Vagina (tissue), 2 donors: ENCODE measurements around the gene RFT1. TPM values are rescaled to one million over a fixed set of nuclear protein-coding genes. Genes with fewer than 3 reads are reported as not detected.
A peak's percentile ranks its signal among the peaks of the same experiment; 100 is the strongest.

Experiments used
- DNase-seq, 2 donors: peaks; one replicate each; pipeline ENCODE4 v3.0.0-alpha.2; 2017; ENCODE audit errors: extremely low spot score in 2 of 2
- H3K27ac ChIP-seq: fragments of 200-600 bp; sonication (generic); one replicate; pipeline ENCODE4 v1.5.1; 2019
- H3K27me3 ChIP-seq: fragments of 200-600 bp; sonication (generic); one replicate; pipeline ENCODE4 v1.5.1; 2019
- H3K36me3 ChIP-seq, 2 donors: fragments of 200-600 bp; sonication (generic); one replicate each; pipeline ENCODE4 v1.5.1; 2017 to 2019
- H3K4me1 ChIP-seq: fragments of 200-600 bp; sonication (generic); one replicate; pipeline ENCODE4 v1.5.1; 2019
- H3K4me3 ChIP-seq, 2 donors: fragments of 200-600 bp; sonication (generic); 1 replicate in 1 of 2; 2 replicates in 1 of 2; pipeline ENCODE4 v1.5.1; 2016 to 2019
- H3K9me3 ChIP-seq: fragments of 200-600 bp; sonication (generic); one replicate; pipeline ENCODE4 v1.5.1; 2019
- CTCF ChIP-seq, 3 experiments: fragments of 450-650 bp in 2 of 3; fragments of 200-600 bp in 1 of 3; sonication (generic) in 1 of 3; IDR thresholded peaks; one replicate each; pipeline ENCODE4 v1.5.1; 2017 to 2019; ENCODE audit warnings: antibody characterized with exemption in 3 of 3, mild to moderate bottlenecking in 2 of 3, moderate library complexity in 2 of 3
- POLR2A ChIP-seq, 2 donors: fragments of 450-650 bp; IDR thresholded peaks; one replicate each; pipeline ENCODE4 v1.6.1; 2017; ENCODE audit warnings: antibody characterized with exemption in 2 of 2, mild to moderate bottlenecking in 2 of 2, moderate library complexity in 2 of 2
- POLR2AphosphoS5 ChIP-seq, 2 donors: sonication (generic); formaldehyde crosslinking; IDR thresholded peaks; one replicate each; pipeline ENCODE4 v1.9.0; 2017; ENCODE audit warnings: antibody characterized with exemption in 2 of 2, mild to moderate bottlenecking in 2 of 2, low read depth in 1 of 2; ENCODE audit not compliant: insufficient read depth in 1 of 2
- intact Hi-C: fragments of 100-400 bp; cut with DNase I; formaldehyde crosslinking; loops from one replicate; pipeline ENCODE4 v1.15.1; 2023
- total RNA-seq: library from RNA; depleted of rRNA; stranded (reverse); fragments of >200 nt; gene quantifications from one replicate; pipeline ENCODE4 v1.2.3, GENCODE V29; 2016

Gene RFT1
- total RNA-seq, 1 donor from 2014 or later: 13.8 TPM

GRCh38 chr3:53114412-53115074 lies 15.7 kb downstream of the RFT1 start:
- H3K9me3 ChIP-seq: no peaks in the 10 kb centered on the region
- peaks cover 11% of the 10 kb centered on the region for H3K4me1 ChIP-seq
- H3K4me3 ChIP-seq: no peak overlapping the region
- peak overlapping the region; percentile 20 for H3K27ac ChIP-seq
- intact Hi-C loops: loop anchor here (2.0 kb wide), 1 partner anchor 82 kb away; no protein-coding TSS in a partner anchor
- TF ChIP-seq CTCF (IDR thresholded peaks at IDR 0.05): no peak
- TF ChIP-seq POLR2AphosphoS5 (IDR thresholded peaks at IDR 0.05; ENCODE audit: insufficient read depth in 1 of 2, low read depth in 1 of 2): no peak
- TF ChIP-seq POLR2A (IDR thresholded peaks at IDR 0.05): no peak
- DNase-seq: no peak
- peaks cover 0 to 39% of the 10 kb centered on the region in 2 donors for H3K36me3 ChIP-seq
- no peaks in the 10 kb centered on the region for H3K27me3 ChIP-seq

DNA sequence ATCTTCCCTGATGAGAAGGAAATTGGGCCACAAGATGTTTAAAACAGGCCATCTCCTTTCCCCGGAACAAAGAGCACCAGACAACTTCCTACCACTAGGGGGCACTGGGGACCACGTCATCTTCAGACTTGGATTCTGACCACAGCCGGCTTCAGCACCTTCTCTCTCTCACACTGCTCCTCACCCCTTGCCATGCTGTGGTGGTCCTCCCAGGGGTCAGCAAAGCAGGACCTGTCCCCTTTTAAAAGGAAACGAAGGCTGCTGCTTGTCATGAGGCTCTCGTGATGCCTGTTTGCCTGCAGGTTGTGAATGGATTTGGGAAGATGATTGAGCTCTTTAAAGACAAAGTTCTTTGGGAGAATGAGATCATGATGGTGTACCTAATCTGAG lies 16.2 kb downstream of the RFT1 start:
- TF ChIP-seq POLR2A (IDR thresholded peaks at IDR 0.05) (no peak), CTCF (IDR thresholded peaks at IDR 0.05) (peak; percentile 76 to 90 (median 83)), POLR2AphosphoS5 (IDR thresholded peaks at IDR 0.05; ENCODE audit: insufficient read depth in 1 of 2, low read depth in 1 of 2) (no peak)
- H3K36me3 ChIP-seq: peaks cover 0 to 34% of the 10 kb centered on the region in 2 donors
- intact Hi-C loops: loop anchor here (2.0 kb wide), 1 partner anchor 83 kb away; no protein-coding TSS in a partner anchor
- peak overlapping the region; percentile 20 for H3K27ac ChIP-seq
- H3K4me3 ChIP-seq: no peak overlapping the region
- H3K27me3 ChIP-seq: no peaks in the 10 kb centered on the region
- H3K4me1 ChIP-seq: peaks cover 16% of the 10 kb centered on the region
- H3K9me3 ChIP-seq: no peaks in the 10 kb centered on the region
- no peak for DNase-seq

- H3K4me3 ChIP-seq: no peak overlapping the region
- DNase-seq: no peak
- peaks cover 0 to 28% of the 10 kb centered on the region in 2 donors for H3K36me3 ChIP-seq
- no peak for TF ChIP-seq POLR2A (IDR thresholded peaks at IDR 0.05)
- TF ChIP-seq POLR2AphosphoS5 (IDR thresholded peaks at IDR 0.05; ENCODE audit: insufficient read depth in 1 of 2, low read depth in 1 of 2): no peak
- no peak for TF ChIP-seq CTCF (IDR thresholded peaks at IDR 0.05)
- no peaks in the 10 kb centered on the region for H3K27me3 ChIP-seq
- H3K27ac ChIP-seq: no peak overlapping the region
- H3K9me3 ChIP-seq: no peaks in the 10 kb centered on the region
- intact Hi-C loops: loop anchor here (2.0 kb wide), 1 partner anchor 83 kb away; no protein-coding TSS in a partner anchor
- H3K4me1 ChIP-seq: peaks cover 19% of the 10 kb centered on the region
These were observed 16.8 kb downstream of the RFT1 start for GRCh38 chr3:53113293-53114010.

DNA sequence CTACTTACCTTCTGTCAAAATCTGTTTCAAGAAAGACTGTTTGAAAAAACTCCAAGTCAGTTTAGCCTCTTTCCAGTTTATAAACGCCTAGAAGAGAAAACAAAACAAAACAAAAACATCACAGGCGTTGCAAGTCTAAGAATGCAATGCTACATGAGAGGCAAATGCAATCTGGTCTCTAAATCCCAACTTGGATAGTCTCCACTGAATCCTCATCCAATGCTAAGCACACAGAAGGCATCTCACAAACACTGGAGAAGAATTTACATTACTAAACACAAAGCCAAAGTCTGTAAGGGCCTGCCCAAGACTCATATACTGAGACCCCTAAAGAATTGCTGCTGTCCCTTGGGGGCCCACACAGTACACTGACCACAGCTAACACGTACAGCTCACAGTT lies 18.4 kb downstream of the RFT1 start:
- Histone ChIP-seq H3K27ac (no peak overlapping the region), H3K36me3 (peaks cover 0 to 12% of the 10 kb centered on the region in 2 donors), H3K4me3 (no peak overlapping the region), H3K9me3 (no peaks in the 10 kb centered on the region), H3K4me1 (peaks cover 19% of the 10 kb centered on the region), H3K27me3 (no peaks in the 10 kb centered on the region)
- TF ChIP-seq POLR2AphosphoS5 (IDR thresholded peaks at IDR 0.05; ENCODE audit: insufficient read depth in 1 of 2, low read depth in 1 of 2) (no peak), POLR2A (IDR thresholded peaks at IDR 0.05) (no peak), CTCF (IDR thresholded peaks at IDR 0.05) (no peak)
- intact Hi-C loops: no loop called here
- no peak for DNase-seq
